Tibial nerve (tissue), 4 donors: Measurements from ENCODE around the gene TMEFF2.

Experiments used
- CTCF ChIP-seq, 5 experiments: fragments of 200-600 bp in 3 of 5; fragments of 450-650 bp in 2 of 5; sonication (generic) in 3 of 5; IDR thresholded peaks; one replicate each; pipeline ENCODE4 v1.5.1; 2016 to 2019; ENCODE audit warnings: antibody characterized with exemption in 5 of 5, mild to moderate bottlenecking in 3 of 5, moderate library complexity in 2 of 5
- EP300 ChIP-seq, 2 donors: sonication (generic); formaldehyde crosslinking; IDR thresholded peaks; one replicate each; pipeline ENCODE4 v1.6.1; 2017; ENCODE audit warnings: antibody characterized with exemption in 2 of 2, mild to moderate bottlenecking in 1 of 2
- POLR2A ChIP-seq, 2 donors: fragments of 450-650 bp; IDR thresholded peaks; one replicate each; pipeline ENCODE4 v1.6.1; 2017; ENCODE audit warnings: antibody characterized with exemption in 2 of 2, mild to moderate bottlenecking in 2 of 2, moderate library complexity in 2 of 2

DNA sequence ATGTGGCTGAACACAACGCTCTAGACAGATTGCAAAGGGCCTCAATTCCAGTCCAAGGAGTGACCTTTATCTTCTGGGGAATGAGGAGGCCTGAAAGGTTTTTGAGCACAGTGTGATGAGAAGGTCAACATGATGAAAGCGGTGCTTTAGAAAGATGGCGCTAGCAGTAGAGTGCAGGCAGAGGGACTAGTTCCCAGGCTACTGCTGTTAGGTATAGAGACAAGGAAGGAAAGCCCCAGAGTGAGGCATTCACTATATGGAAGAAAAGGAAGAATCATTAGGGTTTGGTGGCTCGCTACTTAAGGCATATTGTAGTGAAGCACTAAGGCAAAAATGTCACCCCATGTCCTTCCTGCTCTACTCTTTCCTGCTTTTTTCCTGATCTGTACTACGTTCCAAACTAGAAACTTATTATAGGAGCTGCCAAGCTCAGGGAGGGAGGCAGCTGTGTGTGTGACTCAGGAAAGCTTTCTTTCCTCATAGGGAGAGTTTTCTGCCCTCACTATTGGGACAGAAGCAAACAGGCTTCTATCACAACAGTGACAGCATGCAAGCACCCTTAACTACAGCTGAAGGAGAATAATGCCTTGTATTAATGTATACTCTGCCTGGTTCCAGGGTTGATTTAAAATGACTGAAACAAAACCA is 187.0 kb downstream of the TMEFF2 start:
- TF ChIP-seq CTCF (IDR thresholded peaks at IDR 0.05): no peak
- no peak for TF ChIP-seq POLR2A (IDR thresholded peaks at IDR 0.05)
- TF ChIP-seq EP300 (IDR thresholded peaks at IDR 0.05): no peak
